ACHN (cell line): ENCODE measurements around the gene PIAS2.
"Not testable (repeated sequence)": the region's sequence is repeated elsewhere in the genome, so short reads cannot be mapped to it uniquely, and the experiment has no call there.

ENCODE experiments used
- DNase-seq: peaks from one replicate; pipeline ENCODE4 v3.0.0-alpha.2; 2015
- in situ Hi-C: cut with HindIII; loops from 2 replicates; pipeline ENCODE4 v1.10.0; 2017; ENCODE audit warnings: low sequenced_read_pairs, low pct_ligation_motif_present, low pct_unique_long_range_greater_than_20kb

Gene PIAS2

GRCh38 chr18:46858290-46858689 lies 59.0 kb downstream of the PIAS2 start:
- DNase-seq = no peak
- in situ Hi-C loops = no loop called here

GRCh38 chr18:46856973-46857372 lies 60.3 kb downstream of the PIAS2 start:
- in situ Hi-C loops = no loop called here
- DNase-seq = peak; percentile 4

- in situ Hi-C loops = no loop called here
- no peak for DNase-seq
These were observed 68.3 kb downstream of the PIAS2 start for GRCh38 chr18:46849007-46849406.

GRCh38 chr18:46843372-46843771 lies 73.9 kb downstream of the PIAS2 start:
- no peak for DNase-seq
- in situ Hi-C loops = no loop called here

- in situ Hi-C loops = no loop called here
- no peak for DNase-seq
These were observed 74.7 kb downstream of the PIAS2 start for GRCh38 chr18:46842583-46842982.

- in situ Hi-C loops = no loop called here
- no peak for DNase-seq
These were observed 83.4 kb downstream of the PIAS2 start for GRCh38 chr18:46833899-46834298.

- DNase-seq = no peak
- in situ Hi-C loops = no loop called here
These were observed 84.5 kb downstream of the PIAS2 start for GRCh38 chr18:46832849-46833248.

- DNase-seq, in situ Hi-C loops: not testable (repeated sequence)
These were observed 84.9 kb downstream of the PIAS2 start for GRCh38 chr18:46832422-46832821.

- in situ Hi-C loops = no loop called here
- DNase-seq = no peak
These were observed 85.9 kb downstream of the PIAS2 start for GRCh38 chr18:46831434-46831833.

GRCh38 chr18:46830633-46831032 lies 86.7 kb downstream of the PIAS2 start:
- in situ Hi-C loops = no loop called here

GRCh38 chr18:46829947-46830346 lies 87.4 kb downstream of the PIAS2 start:
- in situ Hi-C loops = no loop called here
- DNase-seq = no peak

More at GRCh38 chr18:46830633-46831032, 86.7 kb downstream of the PIAS2 start:
- no peak for DNase-seq

GRCh38 chr18:46829531-46829930 lies 87.8 kb downstream of the PIAS2 start:
- in situ Hi-C loops = no loop called here
- DNase-seq = no peak

GRCh38 chr18:46821856-46822711 lies 95.2 kb downstream of the PIAS2 start:
- in situ Hi-C loops = no loop called here
- DNase-seq = no peak

- in situ Hi-C loops = no loop called here
- DNase-seq = no peak
These were observed 96.4 kb downstream of the PIAS2 start for GRCh38 chr18:46820863-46821262.

GRCh38 chr18:46815661-46816060 lies 101.6 kb downstream of the PIAS2 start:
- in situ Hi-C loops = no loop called here
- no peak for DNase-seq

GRCh38 chr18:46814399-46814798 lies 102.9 kb downstream of the PIAS2 start:
- in situ Hi-C loops = no loop called here
- no peak for DNase-seq

- in situ Hi-C loops = no loop called here
- DNase-seq = no peak
These were observed 105.0 kb downstream of the PIAS2 start for GRCh38 chr18:46812311-46812710.

- in situ Hi-C loops = no loop called here
- DNase-seq = no peak
These were observed 106.8 kb downstream of the PIAS2 start for GRCh38 chr18:46810481-46811000.

- in situ Hi-C loops = no loop called here
- DNase-seq = no peak
These were observed 108.2 kb downstream of the PIAS2 start for GRCh38 chr18:46809145-46809544.

GRCh38 chr18:46795945-46796344 lies 121.4 kb downstream of the PIAS2 start:
- in situ Hi-C loops, DNase-seq: not testable (repeated sequence)
